Measurements from ENCODE around the gene MED13L.

MED13L gene

GRCh38 chr12:116278667-116279066 lies 1.2 kb upstream of the MED13L start:
- no peak for DNase-seq (ENCODE audit: low read depth, low spot score)

- DNase-seq (ENCODE audit: low read depth, low spot score): no peak
Measured at GRCh38 chr12:116278279-116278626, 760 bp upstream of the MED13L start.

- no peak for DNase-seq (ENCODE audit: low read depth, low spot score)
Measured at GRCh38 chr12:116276652-116277466, 634 bp downstream of the MED13L start.

- DNase-seq (ENCODE audit: low read depth, low spot score): no peak
Measured at GRCh38 chr12:116274551-116275375, 2.7 kb downstream of the MED13L start.

- no peak for DNase-seq (ENCODE audit: low read depth, low spot score)
Measured at GRCh38 chr12:116273813-116274550, 3.5 kb downstream of the MED13L start.

- no peak for DNase-seq (ENCODE audit: low read depth, low spot score)
Measured at GRCh38 chr12:116267948-116268347, 9.5 kb downstream of the MED13L start.

- DNase-seq (ENCODE audit: low read depth, low spot score): no peak
Measured at GRCh38 chr12:116266631-116267349, 10.7 kb downstream of the MED13L start.

GRCh38 chr12:116266168-116266601 lies 11.3 kb downstream of the MED13L start:
- DNase-seq (ENCODE audit: low read depth, low spot score): no peak

- no peak for DNase-seq (ENCODE audit: low read depth, low spot score)
Measured at GRCh38 chr12:116265351-116266147, 11.9 kb downstream of the MED13L start.

- no peak for DNase-seq (ENCODE audit: low read depth, low spot score)
Measured at GRCh38 chr12:116264525-116265070, 12.9 kb downstream of the MED13L start.

GRCh38 chr12:116263844-116264243 lies 13.6 kb downstream of the MED13L start:
- DNase-seq (ENCODE audit: low read depth, low spot score): no peak

GRCh38 chr12:116263431-116263830 lies 14.1 kb downstream of the MED13L start:
- DNase-seq (ENCODE audit: low read depth, low spot score): no peak

GRCh38 chr12:116262741-116263140 lies 14.8 kb downstream of the MED13L start:
- no peak for DNase-seq (ENCODE audit: low read depth, low spot score)

- DNase-seq (ENCODE audit: low read depth, low spot score): no peak
Measured at GRCh38 chr12:116261525-116262100, 15.9 kb downstream of the MED13L start.

- no peak for DNase-seq (ENCODE audit: low read depth, low spot score)
Measured at GRCh38 chr12:116259800-116260577, 17.5 kb downstream of the MED13L start.

- no peak for DNase-seq (ENCODE audit: low read depth, low spot score)
Measured at GRCh38 chr12:116257826-116258225, 19.7 kb downstream of the MED13L start.

- DNase-seq (ENCODE audit: low read depth, low spot score): no peak
Measured at GRCh38 chr12:116257215-116257614, 20.3 kb downstream of the MED13L start.

- no peak for DNase-seq (ENCODE audit: low read depth, low spot score)
Measured at GRCh38 chr12:116249938-116250337, 27.6 kb downstream of the MED13L start.

GRCh38 chr12:116248930-116249329 lies 28.6 kb downstream of the MED13L start:
- DNase-seq (ENCODE audit: low read depth, low spot score): no peak

Data from iPS DF 19.7 (cell line).